ENCODE results near the gene ARGLU1.
A peak's percentile ranks its signal among the peaks of the same experiment; 100 is the strongest.

Gene ARGLU1

GRCh38 chr13:106587787-106588186 is 19.9 kb upstream of the ARGLU1 start:
- no peak for DNase-seq

GRCh38 chr13:106586648-106587166 is 18.8 kb upstream of the ARGLU1 start:
- DNase-seq = peak in 1 of 56 donors; percentile 19

GRCh38 chr13:106581225-106581624 is 13.3 kb upstream of the ARGLU1 start:
- no peak for DNase-seq

DNA sequence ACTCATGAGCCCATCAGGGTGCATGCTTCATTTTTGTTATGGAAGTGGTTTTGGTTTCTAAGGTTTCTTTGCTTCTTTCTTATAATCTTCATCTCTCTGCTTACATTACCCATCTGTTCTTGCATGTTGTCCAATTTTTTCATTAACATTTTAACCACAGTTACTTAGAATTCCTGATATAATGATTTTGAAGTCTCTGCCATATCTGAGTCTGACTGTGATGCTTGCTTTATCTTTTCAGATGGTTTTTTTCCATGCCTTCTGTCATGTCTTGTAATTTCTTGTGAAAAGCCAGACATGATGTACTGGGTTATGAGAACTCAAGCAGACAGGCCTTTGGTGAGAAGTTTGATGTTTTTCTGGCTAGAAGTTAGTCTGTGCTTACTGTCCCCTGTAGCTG is 8.0 kb upstream of the ARGLU1 start:
- DNase-seq = no peak

DNA sequence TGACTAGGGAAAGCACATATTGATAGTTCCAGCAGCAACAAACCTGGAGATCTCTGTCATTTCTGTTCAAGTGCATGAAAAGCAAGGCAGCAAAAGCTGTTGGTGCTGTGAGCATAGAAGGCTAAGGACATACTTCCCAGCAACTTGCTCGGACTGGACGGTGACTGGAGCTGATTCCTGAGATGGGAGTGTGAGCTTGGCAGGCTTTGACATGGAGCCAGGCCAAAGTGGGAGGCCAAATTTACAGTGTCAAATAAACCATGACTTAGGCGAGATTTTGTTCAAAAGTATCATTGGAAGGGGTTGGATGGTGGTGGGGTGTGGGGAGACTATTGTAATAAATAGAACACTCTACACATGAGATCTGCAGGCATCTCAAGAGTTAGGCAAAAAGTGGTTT is 5.9 kb upstream of the ARGLU1 start:
- no peak for DNase-seq

DNA sequence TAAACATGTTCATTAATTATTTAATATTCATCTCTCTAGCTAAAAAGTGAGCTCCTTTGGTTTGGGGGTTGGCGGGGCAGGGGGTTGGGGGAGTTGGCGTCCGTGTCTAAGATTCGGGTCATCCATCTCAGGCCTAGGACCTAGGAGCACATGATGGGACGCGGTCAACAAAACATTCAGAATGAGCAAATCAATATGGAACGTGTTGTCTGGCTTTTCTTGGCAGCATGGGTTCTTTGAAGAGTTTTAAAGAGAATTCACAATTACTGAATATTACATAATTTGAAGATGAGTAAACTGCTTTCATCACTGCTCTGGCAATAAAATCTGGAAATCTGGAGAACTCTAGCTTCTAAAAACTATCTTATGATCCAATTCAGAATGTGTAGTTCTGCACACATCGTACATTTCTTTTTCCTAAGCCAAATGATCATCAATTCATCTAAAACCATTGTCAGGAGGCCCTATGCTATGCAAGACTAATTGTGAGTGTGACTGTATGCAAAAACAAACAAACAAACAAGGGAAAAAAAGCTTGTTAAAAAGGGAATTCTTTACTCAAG is 5.4 kb upstream of the ARGLU1 start:
- no peak for DNase-seq

- peak in 10 of 56 donors; percentile 7 to 43 (median 26) for DNase-seq
These were observed 2.4 kb upstream of the ARGLU1 start for GRCh38 chr13:106570299-106570852.

- DNase-seq = no peak
These were observed 1.5 kb upstream of the ARGLU1 start for GRCh38 chr13:106569233-106570095.

DNA sequence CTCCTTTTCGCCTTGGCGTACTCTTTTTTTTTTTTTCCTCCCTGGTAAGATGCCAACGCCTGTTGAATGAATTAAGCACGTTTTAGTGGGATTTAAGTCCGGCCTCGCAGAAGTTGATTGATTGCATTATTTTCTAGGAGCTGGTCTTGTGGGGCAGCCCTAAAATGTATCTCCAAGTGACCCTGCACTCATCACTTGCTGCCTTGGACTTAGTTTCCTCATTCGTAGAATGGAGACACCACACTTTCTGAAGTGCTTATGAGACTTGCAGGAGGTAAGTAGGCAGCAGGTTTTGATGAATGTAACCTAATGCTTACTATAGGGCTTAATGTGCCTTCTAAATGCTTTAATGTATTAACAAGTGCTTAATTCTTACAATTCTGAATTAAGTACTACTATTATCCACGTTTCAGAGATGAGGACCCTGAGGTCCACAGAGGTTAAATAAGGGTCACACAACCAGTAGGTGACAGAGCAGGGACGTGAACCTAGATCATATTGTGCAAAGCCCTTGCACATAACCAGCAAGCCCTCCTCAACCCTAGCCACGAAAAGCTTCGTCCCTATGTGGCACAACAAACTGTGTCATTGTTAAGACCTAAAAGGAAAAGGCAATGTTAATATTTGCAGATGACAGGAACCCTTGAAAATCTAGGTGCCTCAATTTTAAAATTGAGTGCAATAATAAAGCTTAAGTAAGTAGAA is 514 bp upstream of the ARGLU1 start:
- DNase-seq = no peak

DNA sequence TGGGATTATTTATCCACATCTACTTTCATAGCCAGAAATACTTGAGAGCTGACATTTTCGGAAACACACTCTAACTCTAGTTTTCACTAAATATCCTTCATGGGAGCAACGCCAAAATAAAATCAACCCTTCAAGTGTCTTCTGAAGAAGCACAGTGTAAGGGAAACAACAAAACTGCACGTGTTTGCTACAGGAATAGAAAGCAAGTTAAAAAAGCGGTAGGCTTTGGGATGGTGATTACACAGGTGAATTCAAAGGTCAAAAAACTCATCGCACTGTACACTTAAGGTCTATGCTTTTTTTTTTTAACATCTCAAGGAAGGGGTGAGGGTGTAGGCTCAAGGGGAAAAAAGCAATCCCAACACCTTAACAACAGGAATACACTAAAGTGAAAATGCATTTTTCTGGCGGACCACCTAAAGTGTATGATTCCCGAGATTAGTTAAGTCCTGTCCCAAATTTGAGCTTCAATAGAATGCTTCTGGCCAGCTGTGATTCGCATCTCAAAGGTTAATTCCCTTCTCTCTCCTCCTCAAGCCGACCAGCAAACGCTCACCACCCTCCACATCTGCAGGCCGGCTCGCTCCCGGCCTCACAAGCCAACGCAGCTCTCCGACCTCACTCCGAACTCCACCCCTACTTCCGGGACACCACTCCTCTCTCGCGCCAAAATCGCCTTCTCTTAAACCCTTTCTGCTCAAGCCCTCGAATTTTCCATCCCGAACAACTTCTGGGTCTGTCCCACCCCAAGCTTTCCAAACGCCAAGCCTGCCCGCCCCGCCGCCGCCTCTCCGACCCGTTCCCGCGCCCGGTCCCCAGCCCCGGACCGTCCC is 1.1 kb downstream of the ARGLU1 start:
- DNase-seq = peak in 26 of 56 donors; percentile 8 to 56 (median 38)

DNA sequence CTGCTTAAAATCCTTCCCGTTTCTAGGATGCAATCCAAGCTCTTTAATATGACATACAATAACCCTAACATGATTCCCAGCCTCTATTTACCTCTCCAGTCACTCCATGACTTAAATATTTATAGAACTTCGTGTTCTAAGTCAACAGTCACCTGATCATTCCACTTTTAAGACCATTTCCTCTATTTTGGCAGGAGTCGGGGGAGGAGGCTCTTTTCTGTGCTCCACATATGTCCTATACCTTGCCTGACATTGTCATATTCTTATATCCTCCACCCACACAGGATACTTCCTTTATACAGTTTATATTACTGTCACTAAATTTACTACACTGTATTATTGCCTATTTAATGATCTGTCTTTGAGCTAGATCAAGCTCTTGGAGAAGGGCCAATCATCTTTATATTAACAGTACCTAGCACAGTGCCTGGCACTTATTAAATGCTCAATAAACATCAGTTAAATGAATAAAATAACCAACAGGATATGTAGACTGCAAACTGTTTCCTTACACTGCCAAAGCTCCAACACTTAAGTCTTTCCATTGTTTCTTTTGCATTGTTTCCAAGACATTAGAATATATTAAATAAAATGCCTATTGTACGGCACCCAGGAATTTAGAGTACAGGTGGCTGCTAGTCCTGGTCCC is 2.7 kb downstream of the ARGLU1 start:
- no peak for DNase-seq

DNA sequence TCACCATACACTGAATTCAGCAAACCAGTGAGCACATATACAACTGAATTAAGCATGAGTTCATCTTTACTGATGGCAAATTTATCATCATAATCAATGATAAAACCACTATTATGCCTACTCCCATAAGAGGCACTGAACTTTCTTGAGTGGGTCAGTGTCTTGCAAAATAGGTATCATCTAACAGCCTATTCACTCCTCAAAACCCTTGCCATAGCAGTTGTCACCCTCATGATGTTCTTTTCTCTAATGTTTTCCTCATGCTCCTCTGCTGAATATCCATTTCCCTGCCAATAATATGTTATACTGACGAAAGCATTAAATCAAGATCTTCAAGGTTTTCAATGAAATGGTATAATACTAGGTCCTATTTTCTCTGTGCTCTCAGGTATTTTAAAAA is 5.6 kb downstream of the ARGLU1 start:
- no peak for DNase-seq

GRCh38 chr13:106561551-106562170 is 6.3 kb downstream of the ARGLU1 start:
- DNase-seq = peak in 3 of 56 donors; percentile 2 to 6 (median 4)

DNA sequence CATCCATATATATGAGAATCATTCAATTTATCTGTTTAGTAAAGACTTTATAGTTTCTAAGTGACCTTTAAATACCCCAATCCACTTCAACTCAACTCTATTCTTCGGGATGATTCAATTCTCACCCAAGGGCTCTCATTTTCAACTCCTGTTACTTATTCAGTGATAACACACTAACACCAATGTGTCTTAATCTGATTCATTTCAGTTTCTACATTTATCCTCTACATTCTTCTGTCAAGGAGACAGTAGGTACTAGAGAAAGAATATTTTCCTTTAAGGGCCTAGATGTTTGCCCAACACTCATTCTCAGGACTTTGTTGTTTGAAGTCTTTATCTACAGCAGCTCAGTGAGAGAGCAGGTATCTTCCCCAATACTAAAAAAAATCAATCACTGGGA is 7.1 kb downstream of the ARGLU1 start:
- DNase-seq = no peak

GRCh38 chr13:106558527-106558926 is 9.4 kb downstream of the ARGLU1 start:
- no peak for DNase-seq

DNA sequence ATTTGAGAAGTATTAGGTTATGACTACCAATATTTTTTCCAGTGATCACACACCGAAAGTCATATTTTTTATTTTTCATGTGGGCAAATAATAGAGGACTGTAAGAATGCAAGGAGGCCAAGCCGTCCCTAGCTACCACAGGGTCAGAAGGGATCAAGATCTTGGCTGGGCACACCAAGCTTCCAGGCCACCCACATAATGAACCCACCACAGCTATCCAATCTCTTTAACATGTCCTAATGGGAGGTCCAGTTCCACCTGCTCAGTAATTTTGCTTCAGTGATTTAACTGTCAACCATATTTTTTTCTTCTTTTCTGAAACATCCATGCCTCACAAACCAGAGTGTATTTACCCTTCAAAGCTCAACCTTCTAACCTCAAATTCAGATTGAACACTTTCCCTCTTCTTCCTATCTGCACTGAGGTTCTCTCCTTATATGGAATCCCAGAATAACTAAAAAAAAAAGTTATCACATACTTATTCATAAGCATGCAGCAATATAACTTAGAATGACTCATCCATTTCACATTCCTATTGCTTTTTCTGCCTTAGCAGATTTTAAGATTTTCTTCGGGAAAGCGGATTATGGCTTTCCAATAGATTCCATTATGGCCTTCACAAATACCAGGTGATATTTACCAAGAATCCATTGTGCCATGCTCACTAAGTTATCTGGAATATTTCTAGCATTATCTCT is 12.2 kb downstream of the ARGLU1 start:
- no peak for DNase-seq

- no peak for DNase-seq
These were observed 16.2 kb downstream of the ARGLU1 start for GRCh38 chr13:106551751-106552150.

GRCh38 chr13:106551350-106551749 is 16.6 kb downstream of the ARGLU1 start:
- no peak for DNase-seq

DNA sequence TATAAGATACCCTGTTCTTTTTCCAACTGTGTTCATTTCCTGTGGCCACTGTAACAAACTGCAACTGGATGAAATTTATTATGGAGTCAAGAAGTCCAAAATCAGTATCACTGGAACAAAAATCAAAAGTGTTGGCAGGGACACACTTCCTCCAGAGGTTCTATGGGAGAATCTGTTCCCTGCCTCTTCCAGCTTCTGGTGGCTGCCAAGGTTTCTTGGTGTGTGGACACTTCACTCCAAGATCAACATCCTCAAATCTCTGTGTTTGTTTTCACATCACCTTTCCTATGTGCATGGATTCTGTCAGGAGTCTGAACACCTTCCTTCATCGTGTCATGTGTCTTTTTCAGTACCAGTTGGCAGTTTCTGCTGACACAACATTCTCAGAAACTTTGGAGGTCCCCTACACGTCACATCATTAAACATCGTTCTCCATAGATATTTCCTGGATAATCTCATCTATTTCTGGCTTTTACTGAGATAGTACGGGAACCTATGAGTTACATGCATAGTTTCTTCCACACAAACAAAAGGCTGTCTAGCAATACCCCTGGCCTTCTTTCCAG is 17.3 kb downstream of the ARGLU1 start:
- DNase-seq = no peak

Measured in amygdala (tissue), 56 donors.